Panc1 (cell line): ENCODE measurements around the gene ABCG1.

Experiments used
- POLR2AphosphoS5 ChIP-seq: IDR thresholded peaks from 2 replicates; pipeline ENCODE4 v1.6.1; 2012; ENCODE audit warnings: mild to moderate bottlenecking, low read depth, low read length, moderate library complexity
- TF ChIP-seq, protein P1 (sequence below): fragments of 450-650 bp; IDR thresholded peaks from 2 replicates; pipeline ENCODE4 v1.5.1; 2017; ENCODE audit warnings: mild to moderate bottlenecking
- TF ChIP-seq, protein P2 (sequence below), 2 experiments: IDR thresholded peaks; 2 replicates each; pipeline ENCODE4 v1.6.1; 2011 to 2012; ENCODE audit warnings: low read depth in 2 of 2, control low read depth in 1 of 2, low read length in 1 of 2, mild to moderate bottlenecking in 1 of 2, moderate library complexity in 1 of 2; ENCODE audit not compliant: insufficient read depth in 1 of 2

DNA sequence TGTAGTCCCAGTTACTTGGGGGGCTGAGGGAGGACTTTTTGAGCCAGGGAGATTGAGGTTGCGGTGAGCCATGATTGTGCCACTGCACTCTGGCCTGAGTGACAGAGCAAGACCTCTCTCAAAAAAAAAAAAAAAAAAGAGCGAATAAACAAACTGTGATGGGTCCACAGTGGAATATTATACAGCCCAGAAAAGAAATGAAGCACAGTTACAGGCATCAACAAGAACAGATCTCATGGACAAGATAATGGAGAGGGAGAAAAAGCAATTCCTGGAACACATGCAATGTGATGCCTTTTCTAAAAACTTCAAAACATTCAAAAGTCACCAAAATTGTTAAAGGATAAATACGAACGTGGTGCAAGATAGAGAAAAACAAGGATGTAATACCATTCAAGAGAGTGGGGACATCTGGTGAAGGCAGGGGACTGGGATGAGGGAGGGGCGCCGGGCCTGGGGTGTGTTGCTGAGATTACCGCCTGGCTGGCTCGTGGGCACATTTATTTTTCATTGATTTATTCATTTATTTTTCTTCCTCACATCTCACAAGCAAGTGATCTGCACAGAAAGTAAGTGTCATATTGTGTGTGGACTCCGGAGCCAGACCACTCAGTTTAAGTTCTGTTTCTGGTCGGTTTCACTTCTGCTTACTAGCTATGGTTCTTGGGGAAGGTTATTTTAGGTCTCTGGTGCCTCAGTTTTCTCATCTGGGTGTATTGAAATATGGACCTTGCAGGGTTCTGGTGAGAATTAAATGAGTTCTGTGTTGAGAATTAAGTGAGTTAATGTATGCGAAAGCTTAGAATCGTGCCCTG is 30.1 kb downstream of the ABCG1 start:
- TF ChIP-seq, protein P1, sequence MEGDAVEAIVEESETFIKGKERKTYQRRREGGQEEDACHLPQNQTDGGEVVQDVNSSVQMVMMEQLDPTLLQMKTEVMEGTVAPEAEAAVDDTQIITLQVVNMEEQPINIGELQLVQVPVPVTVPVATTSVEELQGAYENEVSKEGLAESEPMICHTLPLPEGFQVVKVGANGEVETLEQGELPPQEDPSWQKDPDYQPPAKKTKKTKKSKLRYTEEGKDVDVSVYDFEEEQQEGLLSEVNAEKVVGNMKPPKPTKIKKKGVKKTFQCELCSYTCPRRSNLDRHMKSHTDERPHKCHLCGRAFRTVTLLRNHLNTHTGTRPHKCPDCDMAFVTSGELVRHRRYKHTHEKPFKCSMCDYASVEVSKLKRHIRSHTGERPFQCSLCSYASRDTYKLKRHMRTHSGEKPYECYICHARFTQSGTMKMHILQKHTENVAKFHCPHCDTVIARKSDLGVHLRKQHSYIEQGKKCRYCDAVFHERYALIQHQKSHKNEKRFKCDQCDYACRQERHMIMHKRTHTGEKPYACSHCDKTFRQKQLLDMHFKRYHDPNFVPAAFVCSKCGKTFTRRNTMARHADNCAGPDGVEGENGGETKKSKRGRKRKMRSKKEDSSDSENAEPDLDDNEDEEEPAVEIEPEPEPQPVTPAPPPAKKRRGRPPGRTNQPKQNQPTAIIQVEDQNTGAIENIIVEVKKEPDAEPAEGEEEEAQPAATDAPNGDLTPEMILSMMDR = no peak
- TF ChIP-seq POLR2AphosphoS5 = no peak
- TF ChIP-seq, protein P2, sequence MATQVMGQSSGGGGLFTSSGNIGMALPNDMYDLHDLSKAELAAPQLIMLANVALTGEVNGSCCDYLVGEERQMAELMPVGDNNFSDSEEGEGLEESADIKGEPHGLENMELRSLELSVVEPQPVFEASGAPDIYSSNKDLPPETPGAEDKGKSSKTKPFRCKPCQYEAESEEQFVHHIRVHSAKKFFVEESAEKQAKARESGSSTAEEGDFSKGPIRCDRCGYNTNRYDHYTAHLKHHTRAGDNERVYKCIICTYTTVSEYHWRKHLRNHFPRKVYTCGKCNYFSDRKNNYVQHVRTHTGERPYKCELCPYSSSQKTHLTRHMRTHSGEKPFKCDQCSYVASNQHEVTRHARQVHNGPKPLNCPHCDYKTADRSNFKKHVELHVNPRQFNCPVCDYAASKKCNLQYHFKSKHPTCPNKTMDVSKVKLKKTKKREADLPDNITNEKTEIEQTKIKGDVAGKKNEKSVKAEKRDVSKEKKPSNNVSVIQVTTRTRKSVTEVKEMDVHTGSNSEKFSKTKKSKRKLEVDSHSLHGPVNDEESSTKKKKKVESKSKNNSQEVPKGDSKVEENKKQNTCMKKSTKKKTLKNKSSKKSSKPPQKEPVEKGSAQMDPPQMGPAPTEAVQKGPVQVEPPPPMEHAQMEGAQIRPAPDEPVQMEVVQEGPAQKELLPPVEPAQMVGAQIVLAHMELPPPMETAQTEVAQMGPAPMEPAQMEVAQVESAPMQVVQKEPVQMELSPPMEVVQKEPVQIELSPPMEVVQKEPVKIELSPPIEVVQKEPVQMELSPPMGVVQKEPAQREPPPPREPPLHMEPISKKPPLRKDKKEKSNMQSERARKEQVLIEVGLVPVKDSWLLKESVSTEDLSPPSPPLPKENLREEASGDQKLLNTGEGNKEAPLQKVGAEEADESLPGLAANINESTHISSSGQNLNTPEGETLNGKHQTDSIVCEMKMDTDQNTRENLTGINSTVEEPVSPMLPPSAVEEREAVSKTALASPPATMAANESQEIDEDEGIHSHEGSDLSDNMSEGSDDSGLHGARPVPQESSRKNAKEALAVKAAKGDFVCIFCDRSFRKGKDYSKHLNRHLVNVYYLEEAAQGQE (IDR thresholded peaks at IDR 0.05; ENCODE audit: insufficient read depth in 1 of 2, low read depth in 2 of 2, low read length in 1 of 2) = no peak
